Activated CD4-positive, alpha-beta T cell treated with anti-CD3 and anti-CD28 coated beads, Interleukin-2, amount 10 ng/mL, durations not matched to agents 7 days and 5 days (primary cell): ENCODE data around the gene ATP2C2. TPM values are rescaled to one million over a fixed set of nuclear protein-coding genes. Genes with fewer than 3 reads are reported as not detected.

Experiments
- CTCF ChIA-PET: fragments of 350-600 bp; sonication (Branson Sonifier 250); formaldehyde crosslinking; loops from one replicate; lab custom pipeline; 2021; ENCODE audit warnings: antibody characterized with exemption; lab: Charles Lee
- POLR2A ChIA-PET: fragments of 350-600 bp; sonication (Branson Sonifier 250); formaldehyde crosslinking; loops from one replicate; lab custom pipeline; 2021; ENCODE audit warnings: antibody characterized with exemption; lab: Charles Lee
- DNase-seq: peaks from one replicate; pipeline ENCODE4 v3.0.0-alpha.2; 2020
- H3K27ac Mint-ChIP-seq: one replicate; pipeline ENCODE4 v1.8.0; 2021; ENCODE audit warnings: mild to moderate bottlenecking, moderate library complexity, mixed read lengths
- H3K27me3 Mint-ChIP-seq: one replicate; pipeline ENCODE4 v1.8.0; 2021; ENCODE audit warnings: mixed read lengths
- H3K36me3 Mint-ChIP-seq: one replicate; pipeline ENCODE4 v1.8.0; 2021; ENCODE audit warnings: low read depth, mixed read lengths
- H3K4me1 Mint-ChIP-seq: one replicate; pipeline ENCODE4 v1.8.0; 2021; ENCODE audit warnings: mixed read lengths
- H3K4me3 Mint-ChIP-seq: one replicate; pipeline ENCODE4 v1.8.0; 2021; ENCODE audit warnings: mild to moderate bottlenecking, moderate library complexity, mixed read lengths
- H3K9me3 Mint-ChIP-seq: one replicate; pipeline ENCODE4 v1.8.0; 2021; ENCODE audit warnings: mixed read lengths
- total RNA-seq, 2 experiments: library from RNA; stranded (reverse); gene quantifications; one replicate each; pipeline ENCODE4 v1.2.3, GENCODE V29; 2021

Gene ATP2C2
- total RNA-seq, 2 experiments from 2014 or later, result not detected

GRCh38 chr16:84461029-84461412 lies 92.7 kb downstream of the ATP2C2 start:
- DNase-seq, result no peak
- H3K36me3 Mint-ChIP-seq, result no peaks in the 10 kb centered on the region
- H3K4me1 Mint-ChIP-seq, result peaks cover 2% of the 10 kb centered on the region
- CTCF ChIA-PET, result no interaction called here
- no peaks in the 10 kb centered on the region for H3K27me3 Mint-ChIP-seq
- H3K27ac Mint-ChIP-seq, result no peak overlapping the region
- no peaks in the 10 kb centered on the region for H3K9me3 Mint-ChIP-seq
- POLR2A ChIA-PET, result no interaction called here
- no peak overlapping the region for H3K4me3 Mint-ChIP-seq

GRCh38 chr16:84461413-84462295 lies 93.3 kb downstream of the ATP2C2 start:
- H3K4me3 Mint-ChIP-seq, result no peak overlapping the region
- no peak overlapping the region for H3K27ac Mint-ChIP-seq
- H3K36me3 Mint-ChIP-seq, result peaks cover 1% of the 10 kb centered on the region
- no peak for DNase-seq
- POLR2A ChIA-PET, result no interaction called here
- no peaks in the 10 kb centered on the region for H3K27me3 Mint-ChIP-seq
- peaks cover 2% of the 10 kb centered on the region for H3K9me3 Mint-ChIP-seq
- CTCF ChIA-PET, result interaction anchor here (1.1 kb wide), 1 partner anchor 9 kb away, joined by 3 read pairs; no protein-coding TSS in a partner anchor
- peaks cover 2% of the 10 kb centered on the region for H3K4me1 Mint-ChIP-seq

GRCh38 chr16:84462296-84463210 lies 94.2 kb downstream of the ATP2C2 start:
- no peak for DNase-seq
- H3K9me3 Mint-ChIP-seq, result peaks cover 8% of the 10 kb centered on the region
- CTCF ChIA-PET, result interaction anchor here (1.1 kb wide), 1 partner anchor 8 kb away, joined by 3 read pairs; no protein-coding TSS in a partner anchor
- POLR2A ChIA-PET, result no interaction called here
- no peaks in the 10 kb centered on the region for H3K27me3 Mint-ChIP-seq
- peaks cover 2% of the 10 kb centered on the region for H3K4me1 Mint-ChIP-seq
- H3K27ac Mint-ChIP-seq, result no peak overlapping the region
- H3K36me3 Mint-ChIP-seq, result peaks cover 9% of the 10 kb centered on the region
- no peak overlapping the region for H3K4me3 Mint-ChIP-seq

GRCh38 chr16:84463221-84463620 lies 94.9 kb downstream of the ATP2C2 start:
- peaks cover 2% of the 10 kb centered on the region for H3K4me1 Mint-ChIP-seq
- no peak overlapping the region for H3K4me3 Mint-ChIP-seq
- H3K9me3 Mint-ChIP-seq, result peaks cover 12% of the 10 kb centered on the region
- H3K27me3 Mint-ChIP-seq, result no peaks in the 10 kb centered on the region
- ChIA-PET CTCF (no interaction called here), POLR2A (no interaction called here)
- peaks cover 15% of the 10 kb centered on the region for H3K36me3 Mint-ChIP-seq
- DNase-seq, result no peak
- H3K27ac Mint-ChIP-seq, result no peak overlapping the region

GRCh38 chr16:84464116-84464515 lies 95.8 kb downstream of the ATP2C2 start:
- CTCF ChIA-PET, result interaction anchor here (0.6 kb wide), 1 partner anchor 137 kb away, joined by 3 read pairs; no protein-coding TSS in a partner anchor
- DNase-seq, result no peak
- Mint-ChIP-seq H3K4me1 (peaks cover 2% of the 10 kb centered on the region), H3K27ac (no peak overlapping the region), H3K9me3 (peaks cover 12% of the 10 kb centered on the region), H3K36me3 (peaks cover 15% of the 10 kb centered on the region), H3K27me3 (no peaks in the 10 kb centered on the region), H3K4me3 (no peak overlapping the region)
- POLR2A ChIA-PET, result no interaction called here

GRCh38 chr16:84465154-84465553 lies 96.8 kb downstream of the ATP2C2 start:
- Mint-ChIP-seq H3K4me1 (peaks cover 2% of the 10 kb centered on the region), H3K27me3 (no peaks in the 10 kb centered on the region), H3K9me3 (peaks cover 12% of the 10 kb centered on the region), H3K36me3 (peaks cover 15% of the 10 kb centered on the region), H3K4me3 (no peak overlapping the region), H3K27ac (no peak overlapping the region)
- CTCF ChIA-PET, result no interaction called here
- no peak for DNase-seq
- POLR2A ChIA-PET, result no interaction called here

GRCh38 chr16:84466692-84467091 lies 98.4 kb downstream of the ATP2C2 start:
- POLR2A ChIA-PET, result no interaction called here
- peaks cover under 1% of the 10 kb centered on the region for H3K4me1 Mint-ChIP-seq
- no peak for DNase-seq
- no peaks in the 10 kb centered on the region for H3K27me3 Mint-ChIP-seq
- H3K27ac Mint-ChIP-seq, result no peak overlapping the region
- H3K36me3 Mint-ChIP-seq, result peaks cover 16% of the 10 kb centered on the region
- H3K4me3 Mint-ChIP-seq, result no peak overlapping the region
- H3K9me3 Mint-ChIP-seq, result peaks cover 13% of the 10 kb centered on the region
- CTCF ChIA-PET, result interaction anchor here (1.1 kb wide), 1 partner anchor 12 kb away, joined by 3 read pairs; no protein-coding TSS in a partner anchor

- no peak overlapping the region for H3K27ac Mint-ChIP-seq
- H3K27me3 Mint-ChIP-seq, result no peaks in the 10 kb centered on the region
- ChIA-PET CTCF (interaction anchor here (1.1 kb wide), 1 partner anchor 12 kb away, joined by 3 read pairs; no protein-coding TSS in a partner anchor), POLR2A (no interaction called here)
- no peaks in the 10 kb centered on the region for H3K4me1 Mint-ChIP-seq
- H3K4me3 Mint-ChIP-seq, result no peak overlapping the region
- H3K36me3 Mint-ChIP-seq, result peaks cover 20% of the 10 kb centered on the region
- DNase-seq, result no peak
- H3K9me3 Mint-ChIP-seq, result peaks cover 17% of the 10 kb centered on the region
Observed at GRCh38 chr16:84467256-84467655, 98.9 kb downstream of the ATP2C2 start.

GRCh38 chr16:84467709-84468108 lies 99.4 kb downstream of the ATP2C2 start:
- no peaks in the 10 kb centered on the region for H3K4me1 Mint-ChIP-seq
- DNase-seq, result no peak
- CTCF ChIA-PET, result interaction anchor here (1.1 kb wide), 1 partner anchor 11 kb away, joined by 3 read pairs; no protein-coding TSS in a partner anchor
- H3K4me3 Mint-ChIP-seq, result no peak overlapping the region
- peaks cover 18% of the 10 kb centered on the region for H3K9me3 Mint-ChIP-seq
- H3K27ac Mint-ChIP-seq, result no peak overlapping the region
- H3K36me3 Mint-ChIP-seq, result peaks cover 20% of the 10 kb centered on the region
- no peaks in the 10 kb centered on the region for H3K27me3 Mint-ChIP-seq
- POLR2A ChIA-PET, result no interaction called here

- ChIA-PET CTCF (interaction anchor here (1.5 kb wide), 1 partner anchor 9 kb away, joined by 3 read pairs; no protein-coding TSS in a partner anchor), POLR2A (no interaction called here)
- Mint-ChIP-seq H3K4me1 (peaks cover 5% of the 10 kb centered on the region), H3K9me3 (peaks cover 23% of the 10 kb centered on the region), H3K27me3 (no peaks in the 10 kb centered on the region), H3K27ac (no peak overlapping the region), H3K4me3 (no peak overlapping the region), H3K36me3 (peaks cover 24% of the 10 kb centered on the region)
- DNase-seq, result no peak
Observed at GRCh38 chr16:84471316-84471715, 103.0 kb downstream of the ATP2C2 start.

- CTCF ChIA-PET, result no interaction called here
- Mint-ChIP-seq H3K4me3 (no peak overlapping the region), H3K36me3 (peaks cover 19% of the 10 kb centered on the region), H3K4me1 (peaks cover 5% of the 10 kb centered on the region), H3K9me3 (peaks cover 20% of the 10 kb centered on the region), H3K27me3 (no peaks in the 10 kb centered on the region), H3K27ac (no peak overlapping the region)
- POLR2A ChIA-PET, result no interaction called here
- no peak for DNase-seq
Observed at GRCh38 chr16:84471966-84472365, 103.6 kb downstream of the ATP2C2 start.

GRCh38 chr16:84475643-84476240 lies 107.4 kb downstream of the ATP2C2 start:
- H3K27ac Mint-ChIP-seq, result no peak overlapping the region
- peaks cover 5% of the 10 kb centered on the region for H3K4me1 Mint-ChIP-seq
- peaks cover 11% of the 10 kb centered on the region for H3K9me3 Mint-ChIP-seq
- H3K4me3 Mint-ChIP-seq, result no peak overlapping the region
- peaks cover 11% of the 10 kb centered on the region for H3K36me3 Mint-ChIP-seq
- DNase-seq, result no peak
- CTCF ChIA-PET, result no interaction called here
- POLR2A ChIA-PET, result no interaction called here
- H3K27me3 Mint-ChIP-seq, result no peaks in the 10 kb centered on the region
